ENCODE results near the gene ENGASE.

- TF ChIP-seq CTCF (IDR thresholded peaks at IDR 0.05) (no peak), POLR2A (IDR thresholded peaks at IDR 0.05) (no peak)
These were observed 23.8 kb downstream of the ENGASE start for GRCh38 chr17:79098282-79098867.

Data from body of pancreas (tissue), 4 donors.